Uterus (tissue), 2 donors: ENCODE measurements around the gene TRUB2.

Experiments used
- CTCF ChIP-seq, 4 experiments: fragments of 200-600 bp in 2 of 4; fragments of 450-650 bp in 2 of 4; sonication (generic) in 2 of 4; IDR thresholded peaks; one replicate each; pipeline ENCODE4 v1.5.1; 2016 to 2019; ENCODE audit warnings: antibody characterized with exemption in 4 of 4, mild to moderate bottlenecking in 2 of 4, moderate library complexity in 1 of 4
- POLR2A ChIP-seq, 2 donors: fragments of 450-650 bp; IDR thresholded peaks; one replicate each; pipeline ENCODE4 v1.6.1; 2016; ENCODE audit warnings: antibody characterized with exemption in 2 of 2, mild to moderate bottlenecking in 1 of 2, moderate library complexity in 1 of 2

- TF ChIP-seq POLR2A (IDR thresholded peaks at IDR 0.05) (no peak), CTCF (IDR thresholded peaks at IDR 0.05) (peak; percentile 76 to 95 (median 90))
Observed at GRCh38 chr9:128361986-128362646, 39.9 kb upstream of the TRUB2 start.
